ENCODE data around the gene EPB41L3. TPM values are rescaled to one million over a fixed set of nuclear protein-coding genes. Genes with fewer than 3 reads are reported as not detected.

The EPB41L3 gene
- total RNA-seq, 1 experiment from 2014 or later: 0.34 TPM

DNA sequence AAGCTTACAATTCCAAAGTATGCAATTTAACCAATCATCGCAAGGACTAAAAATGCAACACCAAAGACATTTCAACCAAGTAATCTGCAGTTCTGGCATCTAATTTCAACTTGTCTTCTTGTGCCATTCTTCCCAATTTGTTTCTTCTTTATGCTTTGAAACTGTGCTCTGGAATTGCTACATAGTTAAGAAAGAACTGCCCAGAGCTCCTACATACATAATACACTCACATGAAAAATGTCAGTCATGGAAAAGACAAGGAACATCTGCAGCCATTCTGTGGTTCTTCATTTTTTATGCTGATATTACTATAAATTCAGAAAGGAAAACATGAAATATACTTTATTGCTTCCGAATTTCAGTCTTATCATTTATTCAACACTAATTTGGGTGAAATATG is 4.4 kb downstream of the EPB41L3 start:
- Histone ChIP-seq H3K4me3 (replicated peaks in 1 of 2; ENCODE audit: low read depth in 1 of 2, low read length in 2 of 2) (no peak overlapping the region), H3K4me2 (ENCODE audit: low read length) (no peak overlapping the region), H3K9me3 (ENCODE audit: control insufficient read depth in 1 of 2, insufficient read depth in 1 of 2, low read depth in 1 of 2, low read length in 2 of 2) (peaks cover 10 to 11% of the 10 kb centered on the region in 2 experiments; a peak in 2 of 4 replicates), H3K9ac (ENCODE audit: low read length) (no peak overlapping the region), H3K36me3 (ENCODE audit: control insufficient read depth in 1 of 2, insufficient read depth in 2 of 2, low read length in 2 of 2) (no peaks in the 10 kb centered on the region), H3K4me1 (ENCODE audit: control insufficient read depth in 1 of 2, insufficient read depth in 2 of 2, low read length in 2 of 2) (no peaks in the 10 kb centered on the region), H3K27me3 (ENCODE audit: insufficient read depth, low read length) (no peaks in the 10 kb centered on the region), H4K20me1 (ENCODE audit: insufficient read depth) (no peaks in the 10 kb centered on the region), H3K27ac (ENCODE audit: low read depth, low read length) (no peak overlapping the region), H3K79me2 (ENCODE audit: insufficient read depth, low read length) (no peaks in the 10 kb centered on the region), H3K9me2 (ENCODE audit: insufficient read depth) (no peaks in the 10 kb centered on the region), H2AFZ (ENCODE audit: low read depth, low read length, poor library complexity, severe bottlenecking) (no peak overlapping the region)
- TF ChIP-seq SIN3A (IDR thresholded peaks at IDR 0.05; ENCODE audit: low read depth) (no peak), YY1 (IDR thresholded peaks at IDR 0.05; ENCODE audit: extremely low read depth, insufficient replicate concordance, low read depth, low read length) (no peak), EGR1 (IDR thresholded peaks at IDR 0.05; ENCODE audit: low read depth) (no peak), POLR2AphosphoS5 (IDR thresholded peaks at IDR 0.05; ENCODE audit: low read depth, low read length) (no peak), JUND (IDR thresholded peaks at IDR 0.05) (no peak), CEBPB (IDR thresholded peaks at IDR 0.05; ENCODE audit: low read depth) (no peak), RAD21 (IDR thresholded peaks at IDR 0.05; ENCODE audit: low read depth) (no peak), CBX3 (IDR thresholded peaks at IDR 0.05; ENCODE audit: low read depth) (no peak), EZH2 (IDR thresholded peaks at IDR 0.05) (no peak), ELF1 (IDR thresholded peaks at IDR 0.05; ENCODE audit: borderline replicate concordance, low read depth) (no peak), EZH2phosphoT487 (IDR thresholded peaks at IDR 0.05; ENCODE audit: borderline replicate concordance) (no peak)
- TF ChIP-seq, protein P1, sequence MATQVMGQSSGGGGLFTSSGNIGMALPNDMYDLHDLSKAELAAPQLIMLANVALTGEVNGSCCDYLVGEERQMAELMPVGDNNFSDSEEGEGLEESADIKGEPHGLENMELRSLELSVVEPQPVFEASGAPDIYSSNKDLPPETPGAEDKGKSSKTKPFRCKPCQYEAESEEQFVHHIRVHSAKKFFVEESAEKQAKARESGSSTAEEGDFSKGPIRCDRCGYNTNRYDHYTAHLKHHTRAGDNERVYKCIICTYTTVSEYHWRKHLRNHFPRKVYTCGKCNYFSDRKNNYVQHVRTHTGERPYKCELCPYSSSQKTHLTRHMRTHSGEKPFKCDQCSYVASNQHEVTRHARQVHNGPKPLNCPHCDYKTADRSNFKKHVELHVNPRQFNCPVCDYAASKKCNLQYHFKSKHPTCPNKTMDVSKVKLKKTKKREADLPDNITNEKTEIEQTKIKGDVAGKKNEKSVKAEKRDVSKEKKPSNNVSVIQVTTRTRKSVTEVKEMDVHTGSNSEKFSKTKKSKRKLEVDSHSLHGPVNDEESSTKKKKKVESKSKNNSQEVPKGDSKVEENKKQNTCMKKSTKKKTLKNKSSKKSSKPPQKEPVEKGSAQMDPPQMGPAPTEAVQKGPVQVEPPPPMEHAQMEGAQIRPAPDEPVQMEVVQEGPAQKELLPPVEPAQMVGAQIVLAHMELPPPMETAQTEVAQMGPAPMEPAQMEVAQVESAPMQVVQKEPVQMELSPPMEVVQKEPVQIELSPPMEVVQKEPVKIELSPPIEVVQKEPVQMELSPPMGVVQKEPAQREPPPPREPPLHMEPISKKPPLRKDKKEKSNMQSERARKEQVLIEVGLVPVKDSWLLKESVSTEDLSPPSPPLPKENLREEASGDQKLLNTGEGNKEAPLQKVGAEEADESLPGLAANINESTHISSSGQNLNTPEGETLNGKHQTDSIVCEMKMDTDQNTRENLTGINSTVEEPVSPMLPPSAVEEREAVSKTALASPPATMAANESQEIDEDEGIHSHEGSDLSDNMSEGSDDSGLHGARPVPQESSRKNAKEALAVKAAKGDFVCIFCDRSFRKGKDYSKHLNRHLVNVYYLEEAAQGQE (IDR thresholded peaks at IDR 0.05; ENCODE audit: low read depth): no peak
- TF ChIP-seq, protein P2, sequence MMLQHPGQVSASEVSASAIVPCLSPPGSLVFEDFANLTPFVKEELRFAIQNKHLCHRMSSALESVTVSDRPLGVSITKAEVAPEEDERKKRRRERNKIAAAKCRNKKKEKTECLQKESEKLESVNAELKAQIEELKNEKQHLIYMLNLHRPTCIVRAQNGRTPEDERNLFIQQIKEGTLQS (IDR thresholded peaks at IDR 0.05): no peak
- TF ChIP-seq, protein P3, sequence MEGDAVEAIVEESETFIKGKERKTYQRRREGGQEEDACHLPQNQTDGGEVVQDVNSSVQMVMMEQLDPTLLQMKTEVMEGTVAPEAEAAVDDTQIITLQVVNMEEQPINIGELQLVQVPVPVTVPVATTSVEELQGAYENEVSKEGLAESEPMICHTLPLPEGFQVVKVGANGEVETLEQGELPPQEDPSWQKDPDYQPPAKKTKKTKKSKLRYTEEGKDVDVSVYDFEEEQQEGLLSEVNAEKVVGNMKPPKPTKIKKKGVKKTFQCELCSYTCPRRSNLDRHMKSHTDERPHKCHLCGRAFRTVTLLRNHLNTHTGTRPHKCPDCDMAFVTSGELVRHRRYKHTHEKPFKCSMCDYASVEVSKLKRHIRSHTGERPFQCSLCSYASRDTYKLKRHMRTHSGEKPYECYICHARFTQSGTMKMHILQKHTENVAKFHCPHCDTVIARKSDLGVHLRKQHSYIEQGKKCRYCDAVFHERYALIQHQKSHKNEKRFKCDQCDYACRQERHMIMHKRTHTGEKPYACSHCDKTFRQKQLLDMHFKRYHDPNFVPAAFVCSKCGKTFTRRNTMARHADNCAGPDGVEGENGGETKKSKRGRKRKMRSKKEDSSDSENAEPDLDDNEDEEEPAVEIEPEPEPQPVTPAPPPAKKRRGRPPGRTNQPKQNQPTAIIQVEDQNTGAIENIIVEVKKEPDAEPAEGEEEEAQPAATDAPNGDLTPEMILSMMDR (IDR thresholded peaks at IDR 0.05 in 2 of 3, conservative IDR thresholded peaks at IDR 0.05 in 1 of 3; ENCODE audit: borderline replicate concordance in 1 of 3, insufficient read depth in 1 of 3, low read depth in 2 of 3, low read length in 2 of 3): no peak
- POLR2A ChIA-PET: no interaction called here
- intact Hi-C loops (cut with micrococcal nuclease): no loop called here
- no peak for DNase-seq (ENCODE audit: low read depth, low spot score)
- ATAC-seq: no peak
- CTCF ChIA-PET: no interaction called here
- RAD21 ChIA-PET (ENCODE audit: low non-redundant PET in 1 of 2, low total read pairs in 2 of 2, uncharacterized antibody in 2 of 2, unreplicated experiment in 2 of 2): no interaction called here
- no TSS peak for BruUV-seq (replicated peaks)

Data from HCT116 (cell line).